G401.6 (cell line): ENCODE measurements around the gene SERPINF2.
"Not testable (repeated sequence)": the region's sequence is repeated elsewhere in the genome, so short reads cannot be mapped to it uniquely, and the experiment has no call there.

ENCODE experiments used
- FAIRE-seq: peaks from 2 replicates; lab custom pipeline; 2012; peaks lifted over from hg19 to GRCh38; lab: Jason Lieb, UNC

Gene SERPINF2

DNA sequence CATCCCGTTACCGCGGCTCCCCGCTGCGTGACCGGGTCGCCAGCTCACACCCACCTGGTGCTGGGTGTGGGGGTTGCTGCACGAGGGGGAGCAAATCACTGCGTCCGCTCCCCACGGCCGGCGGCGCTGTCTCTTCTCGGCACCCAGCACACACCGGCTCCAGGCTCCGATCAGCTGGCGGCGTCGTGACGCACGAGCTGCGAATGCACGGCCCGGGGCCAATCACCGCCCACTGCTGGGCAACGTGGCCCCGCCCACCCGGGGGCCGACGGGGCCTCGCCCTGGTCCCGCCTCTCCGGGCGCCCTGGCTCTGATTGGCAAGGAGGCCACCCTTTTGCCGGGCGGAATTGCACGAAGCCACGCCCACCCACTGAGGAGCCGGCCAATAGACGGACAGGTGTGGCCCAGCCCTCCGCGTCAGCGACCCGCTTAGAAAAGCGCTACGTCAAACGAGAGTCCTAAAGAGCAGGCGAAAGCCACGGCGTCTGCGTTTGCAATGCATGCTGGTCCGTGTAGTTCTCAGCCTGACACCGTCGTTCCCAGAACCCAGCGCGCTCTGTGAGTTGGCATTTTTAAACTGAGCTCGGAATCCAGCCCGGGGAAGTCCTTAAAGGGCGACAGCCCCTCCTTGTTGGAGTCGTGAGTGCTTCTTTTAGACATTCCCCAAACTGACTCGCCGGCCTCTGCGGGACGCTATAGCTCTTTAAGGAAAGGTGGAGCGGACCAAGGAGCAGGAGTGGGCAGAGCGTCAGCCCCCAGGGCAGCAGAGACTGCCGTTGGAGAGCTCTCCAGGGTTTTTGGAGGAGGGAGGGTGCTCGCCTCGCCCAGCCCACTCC is 26.4 kb upstream of the SERPINF2 start:
- peak; percentile 99 for FAIRE-seq

DNA sequence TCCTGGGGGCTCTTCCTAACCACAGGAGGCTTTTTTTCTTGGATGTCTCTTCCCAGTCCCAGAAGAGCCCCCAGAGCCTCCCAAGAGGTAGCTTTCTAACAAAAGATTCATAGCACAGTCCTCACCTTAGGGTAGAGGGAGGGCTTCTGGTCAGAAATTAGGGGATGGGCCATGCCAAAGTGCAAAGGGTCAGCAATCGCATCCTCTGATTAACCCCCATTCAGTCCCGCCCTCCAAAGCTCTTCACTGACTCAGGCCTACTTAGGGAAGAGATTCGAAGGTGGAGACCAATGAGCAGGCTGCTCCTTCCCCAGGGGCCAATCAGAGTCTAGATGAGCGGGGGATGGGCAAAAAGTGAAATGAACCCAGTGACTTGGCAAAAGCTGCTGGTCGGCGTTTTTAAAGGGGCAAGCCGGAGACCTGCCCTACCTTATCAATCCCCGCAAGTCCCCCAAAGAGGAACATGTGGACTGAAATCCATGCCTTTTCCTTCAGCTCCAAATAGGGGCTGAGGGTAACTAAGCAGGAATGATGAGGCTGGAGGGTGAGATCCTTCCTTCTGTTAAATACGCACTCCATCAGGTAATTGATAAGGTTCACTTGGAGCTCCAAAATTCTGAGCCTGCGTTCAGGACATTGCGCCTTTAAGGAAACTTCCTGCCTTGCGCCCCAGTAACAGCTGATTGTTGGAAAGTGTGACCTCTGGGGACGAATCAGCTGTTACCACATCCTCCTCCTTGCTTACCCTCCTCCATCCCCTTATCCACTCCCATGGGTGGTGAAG is 25.6 kb upstream of the SERPINF2 start:
- FAIRE-seq = peak; percentile 99

DNA sequence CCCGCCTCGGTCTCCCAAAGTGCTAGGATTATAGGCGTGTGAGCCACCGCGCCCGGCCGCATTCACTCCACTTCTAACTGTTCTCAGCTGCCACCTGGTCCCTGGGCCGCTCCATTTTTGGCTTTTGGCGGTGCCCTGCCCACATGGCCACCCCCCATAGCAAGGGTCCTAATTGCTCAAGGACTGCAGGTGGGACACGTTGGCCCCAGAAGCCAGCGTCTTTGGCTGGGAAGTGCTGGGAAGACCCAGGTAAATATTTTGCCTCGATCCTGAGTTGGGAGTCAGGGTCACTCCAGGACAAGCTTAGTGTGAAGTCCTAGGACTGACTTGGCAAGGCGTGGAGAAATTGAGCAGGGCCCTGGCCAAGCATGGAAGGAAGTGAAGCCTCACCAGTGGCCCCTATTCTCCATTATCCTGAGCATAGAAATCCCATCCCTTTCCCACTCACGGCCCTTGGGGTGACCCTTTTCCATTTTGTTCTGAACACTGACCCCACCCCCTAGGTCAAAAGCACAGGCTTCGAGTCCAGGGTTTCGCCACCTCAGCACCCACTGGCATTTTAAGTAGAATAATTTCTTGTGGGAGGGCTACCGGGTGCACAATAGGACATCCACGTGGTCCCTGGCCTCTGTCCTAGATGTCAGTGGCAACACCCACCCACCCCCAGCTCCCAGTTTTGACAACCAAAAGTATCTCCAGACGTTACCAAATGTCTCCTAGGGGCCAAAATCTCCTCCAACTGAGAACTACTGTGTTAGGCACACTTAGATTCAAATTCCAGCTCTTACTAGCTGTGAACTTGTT is 24.1 kb upstream of the SERPINF2 start:
- FAIRE-seq = no peak

DNA sequence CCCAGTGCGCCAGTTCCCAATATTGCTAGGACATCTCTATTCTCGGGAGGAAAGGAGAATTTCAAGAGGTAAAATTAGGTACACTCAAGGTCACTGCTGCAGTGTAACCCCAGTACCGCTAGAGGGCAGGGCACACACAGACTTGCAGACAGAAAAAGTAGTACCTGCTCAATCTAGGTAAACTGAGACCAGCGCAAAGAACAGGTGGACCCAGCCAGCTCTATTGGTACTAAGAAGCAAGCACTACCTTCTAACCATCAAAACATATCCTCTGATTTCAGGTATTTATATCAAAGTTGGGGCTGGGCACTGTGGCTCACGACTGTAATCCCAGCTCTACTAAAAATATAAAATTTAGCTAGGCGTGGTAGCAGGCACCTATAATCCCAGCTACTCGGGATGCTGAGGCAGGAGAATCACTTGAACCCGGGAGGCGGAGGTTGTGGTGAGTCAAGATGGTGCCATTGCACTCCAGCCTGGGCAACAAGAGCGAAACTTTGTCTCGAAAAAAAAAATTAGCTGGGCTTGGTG is 21.8 kb upstream of the SERPINF2 start:
- peak; percentile 27 for FAIRE-seq

DNA sequence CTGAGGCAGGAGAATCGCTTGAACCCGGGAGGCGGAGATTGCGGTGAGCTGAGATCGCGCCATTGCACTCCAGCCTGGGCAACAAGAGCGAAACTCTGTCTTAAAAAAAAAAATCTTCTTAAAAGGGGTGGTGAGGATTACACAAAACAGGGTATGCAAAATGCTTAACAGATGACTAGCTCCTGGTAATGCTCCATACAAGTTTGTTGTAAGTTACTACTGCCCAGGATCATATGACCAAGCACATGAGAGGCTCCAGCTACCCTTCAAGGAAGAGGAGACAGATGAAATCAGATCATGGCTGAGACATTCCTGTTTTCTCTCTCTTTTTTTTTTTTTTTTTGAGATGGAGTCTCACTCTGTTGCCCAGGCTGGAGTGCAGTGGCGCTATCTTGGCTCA is 20.6 kb upstream of the SERPINF2 start:
- FAIRE-seq = not testable (repeated sequence)

DNA sequence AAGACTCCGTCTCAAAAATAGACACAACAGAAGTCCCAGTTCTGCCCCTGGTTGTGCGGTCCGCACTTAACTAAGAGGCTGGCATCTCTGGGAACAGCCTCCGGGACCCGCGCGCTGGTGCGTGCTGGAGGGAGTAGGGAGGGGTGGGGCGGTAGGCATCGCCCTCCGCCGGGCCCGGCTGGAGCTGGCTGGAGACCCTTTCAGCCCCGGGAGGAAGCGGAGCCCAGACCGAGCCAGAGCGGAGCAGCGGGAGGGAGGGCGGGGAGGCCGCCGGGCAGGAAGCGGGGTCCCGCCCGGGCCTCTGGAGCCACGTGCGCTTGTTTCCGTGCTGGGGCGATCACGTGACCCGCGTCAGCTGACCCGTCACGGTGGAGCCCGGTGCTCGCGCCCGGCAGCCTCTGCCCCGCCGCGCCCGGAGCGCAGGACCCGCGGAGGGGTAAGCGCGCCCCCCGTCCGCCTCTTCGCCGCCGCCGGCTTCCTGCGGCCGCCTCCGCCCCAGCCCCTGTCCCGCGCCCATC is 18.3 kb upstream of the SERPINF2 start, which contains the start of gene WDR81:
Gene WDR81, plus strand, starts transcription at position 354 of the 518 bp plus-strand sequence. CDS start 256 bp downstream, outside the sequence.
- FAIRE-seq = no peak

DNA sequence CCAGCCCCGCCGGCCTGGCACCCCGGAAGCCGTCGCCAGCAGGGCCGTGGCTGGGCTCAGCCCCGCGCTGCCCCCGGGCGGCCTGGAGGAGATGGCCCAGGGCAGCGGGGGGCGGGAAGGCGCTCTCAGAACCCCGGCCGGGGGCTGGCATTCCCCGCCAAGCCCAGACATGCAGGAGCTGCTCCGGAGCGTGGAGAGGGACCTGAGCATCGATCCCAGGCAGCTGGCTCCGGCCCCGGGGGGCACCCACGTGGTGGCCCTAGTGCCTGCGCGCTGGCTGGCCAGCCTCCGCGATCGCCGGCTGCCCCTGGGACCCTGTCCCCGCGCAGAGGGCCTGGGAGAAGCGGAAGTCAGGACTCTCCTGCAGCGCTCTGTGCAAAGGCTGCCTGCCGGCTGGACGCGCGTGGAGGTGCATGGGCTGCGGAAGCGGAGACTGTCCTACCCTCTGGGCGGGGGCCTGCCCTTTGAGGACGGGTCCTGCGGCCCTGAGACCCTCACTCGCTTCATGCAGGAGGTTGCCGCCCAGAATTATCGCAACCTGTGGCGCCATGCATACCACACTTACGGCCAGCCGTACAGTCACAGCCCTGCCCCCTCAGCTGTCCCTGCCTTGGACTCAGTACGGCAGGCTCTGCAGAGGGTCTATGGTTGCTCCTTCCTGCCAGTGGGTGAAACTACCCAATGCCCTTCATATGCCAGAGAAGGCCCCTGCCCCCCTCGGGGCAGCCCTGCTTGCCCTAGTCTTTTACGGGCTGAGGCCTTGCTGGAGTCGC is 17.6 kb upstream of the SERPINF2 start:
- FAIRE-seq = no peak

DNA sequence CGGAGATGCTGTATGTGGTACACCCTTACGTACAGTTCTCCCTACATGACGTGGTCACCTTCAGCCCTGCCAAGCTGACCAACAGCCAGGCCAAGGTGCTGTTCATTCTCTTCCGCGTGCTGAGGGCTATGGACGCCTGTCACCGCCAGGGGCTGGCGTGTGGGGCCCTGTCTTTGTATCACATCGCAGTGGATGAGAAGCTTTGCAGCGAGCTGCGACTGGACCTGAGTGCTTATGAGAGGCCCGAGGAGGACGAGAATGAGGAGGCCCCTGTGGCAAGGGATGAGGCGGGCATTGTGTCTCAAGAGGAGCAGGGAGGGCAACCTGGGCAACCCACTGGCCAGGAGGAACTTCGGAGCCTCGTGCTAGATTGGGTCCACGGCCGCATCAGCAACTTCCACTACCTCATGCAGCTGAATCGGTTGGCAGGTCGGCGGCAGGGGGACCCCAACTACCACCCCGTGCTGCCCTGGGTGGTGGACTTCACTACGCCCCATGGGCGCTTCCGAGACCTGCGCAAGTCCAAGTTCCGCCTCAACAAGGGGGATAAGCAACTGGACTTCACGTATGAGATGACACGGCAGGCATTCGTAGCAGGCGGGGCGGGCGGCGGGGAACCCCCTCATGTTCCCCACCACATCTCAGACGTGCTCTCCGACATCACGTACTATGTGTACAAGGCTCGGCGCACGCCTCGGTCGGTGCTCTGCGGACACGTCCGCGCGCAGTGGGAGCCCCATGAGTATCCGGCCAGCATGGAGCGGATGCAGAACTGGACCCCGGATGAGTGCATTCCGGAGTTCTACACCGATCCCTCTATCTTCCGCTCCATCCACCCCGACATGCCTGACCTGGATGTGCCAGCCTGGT is 16.8 kb upstream of the SERPINF2 start:
- no peak for FAIRE-seq

DNA sequence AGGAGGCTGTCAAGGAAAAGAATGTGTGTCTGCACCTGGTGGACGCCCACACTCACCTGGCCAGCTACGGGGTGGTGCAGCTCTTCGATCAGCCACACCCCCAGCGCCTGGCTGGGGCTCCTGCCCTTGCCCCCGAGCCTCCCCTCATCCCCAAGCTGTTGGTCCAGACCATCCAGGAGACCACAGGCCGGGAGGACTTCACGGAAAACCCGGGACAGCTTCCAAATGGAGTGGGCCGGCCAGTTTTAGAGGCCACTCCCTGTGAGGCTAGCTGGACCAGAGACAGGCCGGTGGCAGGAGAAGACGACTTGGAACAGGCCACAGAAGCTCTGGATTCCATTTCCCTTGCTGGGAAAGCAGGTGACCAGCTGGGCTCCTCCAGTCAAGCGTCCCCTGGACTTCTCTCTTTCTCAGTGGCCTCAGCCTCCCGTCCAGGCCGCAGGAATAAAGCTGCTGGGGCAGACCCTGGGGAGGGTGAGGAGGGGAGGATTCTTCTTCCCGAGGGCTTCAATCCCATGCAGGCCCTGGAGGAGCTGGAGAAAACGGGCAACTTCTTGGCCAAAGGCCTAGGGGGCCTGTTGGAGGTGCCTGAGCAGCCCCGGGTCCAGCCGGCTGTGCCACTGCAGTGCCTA is 15.9 kb upstream of the SERPINF2 start:
- FAIRE-seq = no peak

DNA sequence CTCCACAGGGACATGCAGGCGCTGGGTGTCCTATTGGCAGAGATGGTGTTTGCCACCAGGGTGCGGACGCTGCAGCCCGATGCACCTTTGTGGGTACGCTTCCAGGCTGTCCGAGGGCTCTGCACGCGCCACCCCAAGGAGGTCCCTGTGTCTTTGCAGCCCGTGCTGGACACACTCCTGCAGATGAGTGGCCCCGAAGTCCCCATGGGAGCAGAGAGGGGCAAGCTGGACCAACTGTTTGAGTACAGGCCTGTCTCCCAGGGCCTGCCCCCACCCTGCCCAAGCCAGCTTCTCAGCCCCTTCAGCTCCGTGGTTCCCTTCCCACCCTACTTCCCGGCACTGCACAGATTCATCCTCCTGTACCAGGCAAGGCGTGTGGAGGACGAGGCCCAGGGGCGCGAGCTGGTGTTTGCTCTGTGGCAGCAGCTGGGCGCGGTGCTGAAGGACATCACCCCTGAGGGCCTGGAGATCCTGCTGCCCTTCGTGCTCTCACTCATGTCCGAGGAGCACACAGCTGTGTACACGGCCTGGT is 15.3 kb upstream of the SERPINF2 start:
- no peak for FAIRE-seq

DNA sequence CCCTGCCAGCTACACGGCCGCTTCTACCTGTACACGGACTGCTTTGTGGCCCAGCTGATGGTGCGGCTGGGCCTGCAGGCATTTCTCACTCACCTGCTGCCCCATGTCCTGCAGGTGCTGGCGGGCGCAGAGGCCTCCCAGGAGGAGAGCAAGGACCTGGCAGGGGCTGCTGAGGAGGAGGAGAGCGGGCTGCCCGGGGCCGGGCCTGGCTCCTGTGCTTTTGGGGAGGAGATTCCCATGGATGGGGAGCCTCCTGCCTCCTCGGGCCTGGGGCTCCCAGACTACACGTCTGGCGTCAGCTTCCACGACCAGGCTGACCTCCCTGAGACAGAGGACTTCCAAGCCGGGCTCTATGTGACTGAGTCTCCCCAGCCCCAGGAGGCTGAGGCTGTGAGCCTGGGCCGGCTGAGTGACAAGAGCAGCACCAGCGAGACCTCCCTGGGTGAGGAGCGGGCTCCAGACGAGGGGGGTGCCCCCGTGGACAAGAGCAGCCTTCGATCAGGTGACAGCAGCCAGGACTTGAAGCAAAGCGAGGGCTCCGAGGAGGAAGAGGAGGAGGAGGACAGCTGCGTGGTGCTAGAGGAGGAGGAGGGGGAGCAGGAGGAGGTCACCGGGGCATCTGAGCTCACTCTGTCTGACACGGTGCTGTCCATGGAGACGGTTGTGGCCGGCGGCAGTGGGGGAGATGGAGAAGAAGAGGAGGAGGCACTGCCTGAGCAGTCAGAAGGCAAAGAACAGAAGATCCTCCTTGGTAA is 14.6 kb upstream of the SERPINF2 start:
- FAIRE-seq = no peak

DNA sequence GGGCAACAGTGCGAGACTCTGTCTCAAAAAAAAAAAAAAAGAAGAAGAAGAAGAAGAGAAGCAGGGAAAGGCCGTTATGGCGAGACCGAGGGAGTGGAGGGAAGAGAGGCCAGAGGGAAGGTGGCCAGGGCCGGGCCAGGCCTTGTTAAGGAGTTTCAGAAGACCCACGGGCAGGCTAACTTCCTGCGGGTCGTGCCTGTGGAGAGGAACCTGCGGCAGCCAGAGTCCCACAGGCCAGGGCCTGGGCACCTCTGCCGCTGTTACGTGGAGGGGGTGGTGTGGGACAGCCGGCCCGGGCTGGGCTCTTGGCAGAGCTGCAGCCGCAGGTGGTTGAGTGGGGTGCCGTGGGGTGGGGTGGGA is 12.7 kb upstream of the SERPINF2 start:
- FAIRE-seq = no peak

DNA sequence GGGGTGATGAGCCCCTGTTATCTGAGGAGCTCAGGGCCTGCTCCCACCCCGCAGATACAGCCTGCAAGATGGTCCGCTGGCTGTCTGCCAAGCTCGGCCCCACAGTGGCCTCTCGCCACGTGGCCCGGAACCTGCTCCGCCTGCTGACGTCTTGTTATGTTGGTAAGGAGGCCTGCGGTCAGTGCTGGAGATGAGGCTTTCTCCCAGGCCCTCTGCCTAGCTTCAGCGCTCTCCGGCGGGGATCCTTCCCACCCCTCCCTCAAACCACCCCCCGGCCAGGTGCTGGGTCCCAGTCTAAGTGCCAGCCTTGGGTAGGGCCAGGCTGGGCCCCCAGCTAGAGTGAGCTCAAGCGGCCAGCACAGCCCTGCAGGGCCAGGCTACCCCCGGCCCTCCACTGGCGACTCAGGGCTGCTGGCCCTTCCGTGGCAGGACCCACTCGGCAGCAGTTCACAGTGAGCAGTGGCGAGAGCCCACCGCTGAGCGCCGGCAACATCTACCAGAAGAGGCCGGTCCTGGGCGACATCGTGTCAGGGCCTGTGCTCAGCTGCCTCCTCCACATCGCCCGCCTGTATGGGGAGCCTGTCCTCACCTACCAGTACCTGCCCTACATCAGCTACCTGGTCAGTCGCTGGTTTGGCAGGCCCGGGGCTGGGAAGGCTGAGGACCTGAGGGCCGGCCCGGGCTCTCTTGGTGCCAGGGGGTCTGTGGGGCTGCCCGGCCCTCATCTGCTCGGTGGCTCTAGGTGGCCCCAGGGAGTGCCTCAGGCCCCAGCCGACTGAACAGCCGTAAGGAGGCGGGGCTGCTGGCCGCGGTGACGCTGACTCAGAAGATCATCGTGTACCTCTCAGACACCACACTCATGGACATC is 12.1 kb upstream of the SERPINF2 start:
- no peak for FAIRE-seq

DNA sequence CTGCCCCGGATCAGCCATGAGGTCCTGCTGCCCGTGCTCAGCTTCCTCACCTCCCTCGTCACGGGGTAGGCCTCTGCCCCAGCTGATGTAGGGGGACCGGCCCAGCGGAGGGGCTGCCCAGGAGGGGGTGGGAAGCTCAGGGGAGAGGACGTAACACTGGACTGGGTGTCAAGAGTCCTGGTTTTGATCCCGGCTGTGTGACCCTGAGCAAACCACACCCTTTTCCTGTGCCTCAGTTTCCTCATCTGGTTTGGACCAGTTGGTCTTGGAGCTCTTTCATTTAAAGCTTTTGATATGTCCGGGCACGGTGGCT is 11.5 kb upstream of the SERPINF2 start:
- FAIRE-seq = no peak

DNA sequence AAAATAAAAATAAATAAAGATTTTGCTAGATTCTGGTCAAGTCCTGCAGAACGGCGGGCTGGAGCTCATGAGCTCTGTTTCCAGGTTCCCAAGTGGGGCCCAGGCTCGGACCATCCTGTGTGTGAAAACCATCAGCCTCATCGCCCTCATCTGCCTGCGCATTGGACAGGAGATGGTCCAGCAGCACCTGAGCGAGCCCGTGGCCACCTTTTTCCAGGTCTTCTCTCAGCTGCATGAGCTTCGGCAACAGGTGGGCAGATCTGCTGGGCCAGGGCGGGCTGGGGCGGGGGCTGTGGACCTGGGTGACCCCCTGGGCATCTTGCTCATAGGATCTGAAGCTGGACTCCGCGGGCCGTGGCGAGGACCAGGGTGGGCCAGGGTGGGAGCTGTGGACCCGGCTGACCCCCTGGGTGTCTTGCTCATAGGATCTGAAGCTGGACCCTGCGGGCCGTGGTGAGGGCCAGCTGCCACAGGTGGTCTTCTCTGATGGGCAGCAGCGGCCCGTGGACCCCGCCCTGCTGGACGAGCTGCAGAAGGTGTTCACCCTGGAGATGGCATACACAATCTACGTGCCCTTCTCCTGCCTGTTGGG is 10.3 kb upstream of the SERPINF2 start:
- no peak for FAIRE-seq

DNA sequence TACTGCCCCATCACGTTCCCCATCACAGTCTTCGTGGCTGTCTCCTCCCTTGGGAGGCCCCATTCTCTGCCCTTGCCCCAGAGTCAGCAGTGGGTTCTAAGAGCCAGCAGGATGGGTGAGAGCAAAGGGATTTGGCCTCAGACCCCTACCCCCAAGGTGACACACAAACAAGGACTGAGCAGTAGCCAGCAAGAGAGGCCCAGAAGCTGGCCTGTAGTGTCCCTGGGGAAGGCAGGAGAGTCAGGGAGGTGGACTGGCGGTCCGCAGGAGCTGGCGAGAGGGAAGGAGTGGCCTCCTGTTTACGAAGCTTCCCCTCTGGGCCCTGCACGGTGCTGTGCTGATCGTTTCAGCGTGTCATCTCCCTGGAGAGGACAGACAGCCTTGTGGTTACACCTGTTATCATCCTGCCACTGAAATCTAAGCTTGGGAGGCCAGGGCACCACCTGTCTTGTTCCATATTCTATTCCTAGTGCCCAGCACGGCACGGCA is 9.8 kb upstream of the SERPINF2 start:
- FAIRE-seq = no peak

DNA sequence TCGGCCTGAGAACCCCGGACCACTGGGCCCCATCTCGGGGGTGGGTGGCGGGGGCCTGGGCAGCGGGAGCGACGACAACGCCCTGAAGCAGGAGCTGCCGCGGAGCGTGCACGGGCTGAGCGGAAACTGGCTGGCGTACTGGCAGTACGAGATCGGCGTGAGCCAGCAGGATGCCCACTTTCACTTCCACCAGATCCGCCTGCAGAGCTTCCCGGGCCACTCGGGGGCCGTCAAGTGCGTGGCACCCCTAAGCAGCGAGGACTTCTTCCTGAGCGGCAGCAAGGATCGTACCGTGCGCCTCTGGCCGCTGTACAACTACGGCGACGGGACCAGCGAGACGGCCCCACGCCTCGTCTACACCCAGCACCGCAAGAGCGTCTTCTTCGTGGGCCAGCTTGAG is 8.9 kb upstream of the SERPINF2 start:
- no peak for FAIRE-seq
